ENCODE data around the gene RGS7. TPM values are rescaled to one million over a fixed set of nuclear protein-coding genes. Genes with fewer than 3 reads are reported as not detected.

RGS7 gene
- total and polyA plus RNA-seq, 2 of the 4 experiments (the other 2 are of a cell fraction) = 0.58 to 0.72 TPM

- intact Hi-C loops (cut with micrococcal nuclease) (no loop called here), in situ Hi-C loops (cut with MboI; ENCODE audit: low sequenced_read_pairs) (no loop called here), dilution Hi-C loops (cut with HindIII; ENCODE audit: low sequenced_read_pairs, unreplicated experiment) (no loop called here)
- Histone ChIP-seq H2AFZ (replicated peaks; ENCODE audit: low read length, poor library complexity) (no peak overlapping the region), H3K4ac (ENCODE audit: low read depth, low read length) (no peak overlapping the region), H4K8ac (ENCODE audit: low read depth in 2 of 2, low read length in 2 of 2) (no peak overlapping the region), H3K23ac (ENCODE audit: low read depth, low read length) (no peak overlapping the region), H3K4me2 (ENCODE audit: low read depth, low read length) (no peak overlapping the region), H3K56ac (ENCODE audit: extremely low read depth, insufficient read depth, low read length) (no peak overlapping the region), H2AK5ac (ENCODE audit: low read depth, low read length) (no peak overlapping the region), H4K91ac (ENCODE audit: insufficient read depth, low read depth, low read length) (no peak overlapping the region), H3K18ac (ENCODE audit: low read depth, low read length) (no peak overlapping the region), H3K79me1 (ENCODE audit: low read depth in 1 of 2, low read length in 2 of 2) (no peaks in the 10 kb centered on the region), H2BK120ac (ENCODE audit: low read depth, low read length) (no peak overlapping the region), H3K9me1 (ENCODE audit: insufficient read depth, low read length) (no peaks in the 10 kb centered on the region), H3K27ac (ENCODE audit: insufficient read depth, low read length) (no peak overlapping the region), H3K9me3 (ENCODE audit: control insufficient read depth, insufficient read depth, low read length) (no peaks in the 10 kb centered on the region), H3K36me3 (ENCODE audit: control insufficient read depth, insufficient read depth, low read length) (no peaks in the 10 kb centered on the region), H2AK9ac (replicated peaks; ENCODE audit: low read depth, low read length, poor library complexity) (no peak overlapping the region), H3K4me1 (ENCODE audit: control insufficient read depth, insufficient read depth, low read length) (no peaks in the 10 kb centered on the region), H2BK15ac (ENCODE audit: low read depth, low read length) (no peak overlapping the region), H2BK5ac (ENCODE audit: low read depth, low read length, poor library complexity, severe bottlenecking) (no peak overlapping the region), H3K27me3 (ENCODE audit: control insufficient read depth, insufficient read depth, low read length) (no peaks in the 10 kb centered on the region), H3K4me3 (ENCODE audit: insufficient read depth, low read depth, low read length) (no peak overlapping the region), H4K20me1 (ENCODE audit: insufficient read depth, low read length) (no peaks in the 10 kb centered on the region), H4K5ac (ENCODE audit: low read depth, low read length) (no peak overlapping the region), H3K9ac (ENCODE audit: low read depth, low read length) (no peak overlapping the region), H3K14ac (replicated peaks; ENCODE audit: low read depth, low read length) (no peak overlapping the region), H2BK20ac (ENCODE audit: low read depth, low read length) (no peak overlapping the region)
- TF ChIP-seq POLR2A (IDR thresholded peaks at IDR 0.05; ENCODE audit: low read depth, low read length) (no peak), CHD1 (IDR thresholded peaks at IDR 0.05; ENCODE audit: low read depth, low read length) (no peak), MAFK (IDR thresholded peaks at IDR 0.05; ENCODE audit: low read depth, low read length) (peak; percentile 49; the same call in 1 of the 2 replicates), FOS (IDR thresholded peaks at IDR 0.05; ENCODE audit: low read depth, low read length) (no peak), CEBPB (IDR thresholded peaks at IDR 0.05; ENCODE audit: low read depth, low read length) (no peak)
- DNase-seq (no peak), ATAC-seq (ENCODE audit: low read depth) (no peak)
- WGBS, 2 experiments (ENCODE audit: extremely low coverage in 2 of 2, insufficient read length in 1 of 2) = no CpG with 5 or more reads among the region's 1 CpG
- ChIA-PET CTCF (no interaction called here), POLR2A (ENCODE audit: unreplicated experiment) (no interaction called here)
- BruUV-seq (replicated peaks) = no TSS peak
Measured at GRCh38 chr1:240877605-240878004, 479.4 kb downstream of the RGS7 start.

Data from IMR-90 (cell line).